C1 segment of cervical spinal cord (tissue), 14 donors: ENCODE measurements around the gene SF3A1.
A peak's percentile ranks its signal among the peaks of the same experiment; 100 is the strongest.

Experiments used
- DNase-seq, 14 donors: peaks; one replicate each; lab custom pipeline; 2025; lab: John Stamatoyannopoulos, UW

SF3A1 gene

DNA sequence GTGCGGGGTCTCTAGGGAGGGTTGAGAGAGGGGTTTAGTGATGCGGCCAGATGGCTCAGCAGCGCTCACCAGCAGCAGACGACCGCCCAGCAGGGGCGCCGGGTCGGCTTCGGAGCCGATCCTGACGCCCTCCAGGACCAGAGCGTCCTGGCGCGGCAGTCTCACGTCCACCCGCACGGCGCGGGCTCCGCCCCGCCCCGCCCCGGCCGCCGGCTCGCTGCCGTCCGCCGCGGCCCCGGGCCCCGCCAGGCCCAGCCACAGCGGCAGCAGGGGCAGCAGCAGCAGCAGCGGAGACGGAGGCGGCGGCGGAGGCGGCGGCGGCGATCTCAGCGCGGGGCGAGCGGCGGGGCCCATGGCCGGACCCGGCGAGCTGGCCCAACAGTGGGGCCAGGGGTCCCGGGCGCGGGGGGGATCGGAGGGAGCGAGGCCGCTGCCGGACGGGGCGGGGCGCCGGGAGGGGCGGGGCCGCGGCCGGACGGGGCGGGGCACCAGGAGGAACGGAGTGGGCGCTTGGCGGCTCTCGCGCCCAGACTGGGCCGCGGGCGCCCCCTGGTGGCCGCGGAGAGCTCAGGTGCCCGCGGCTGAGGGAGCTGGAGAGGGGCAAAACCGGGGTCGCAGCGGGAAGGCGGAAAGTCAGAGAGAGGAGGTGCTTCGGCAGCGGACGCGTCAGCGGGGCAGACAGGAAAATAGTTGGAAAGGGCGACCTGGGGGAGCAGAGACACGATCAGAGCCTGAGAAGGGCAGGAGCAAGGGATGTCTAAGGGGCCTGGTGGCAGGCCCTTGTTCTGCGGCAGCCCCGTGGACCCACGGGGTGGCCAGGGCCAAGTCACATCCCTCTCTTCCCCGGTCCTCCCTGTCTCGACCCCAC, 30.5 kb upstream of the SF3A1 start, which contains the start of gene RNF215:
TSS of gene RNF215 (minus strand) at position 452 of the 868 bp plus-strand sequence. CDS start at position 354, 98 bp downstream.
- peak; percentile 22 to 90 (median 69) for DNase-seq

DNA sequence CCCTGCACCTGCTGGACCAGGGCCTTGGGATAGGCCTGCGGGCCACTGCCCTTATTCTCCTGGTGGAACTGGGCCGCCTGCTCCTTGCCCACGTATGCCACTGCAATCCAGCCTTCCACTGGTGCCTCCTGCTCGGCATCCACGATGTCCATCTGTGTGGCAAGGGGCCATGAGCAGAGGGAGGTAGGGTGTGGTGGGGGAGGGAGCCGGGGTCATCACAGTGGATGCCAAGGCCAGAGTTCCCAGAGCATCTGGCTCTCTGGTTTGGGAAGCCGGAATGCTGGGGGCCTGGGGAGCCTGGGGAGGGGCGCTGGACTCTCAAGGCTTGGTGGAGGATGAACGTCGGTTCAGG, 29.9 kb upstream of the SF3A1 start:
- DNase-seq: peak in 2 of 14 donors; percentile 14 to 40

DNA sequence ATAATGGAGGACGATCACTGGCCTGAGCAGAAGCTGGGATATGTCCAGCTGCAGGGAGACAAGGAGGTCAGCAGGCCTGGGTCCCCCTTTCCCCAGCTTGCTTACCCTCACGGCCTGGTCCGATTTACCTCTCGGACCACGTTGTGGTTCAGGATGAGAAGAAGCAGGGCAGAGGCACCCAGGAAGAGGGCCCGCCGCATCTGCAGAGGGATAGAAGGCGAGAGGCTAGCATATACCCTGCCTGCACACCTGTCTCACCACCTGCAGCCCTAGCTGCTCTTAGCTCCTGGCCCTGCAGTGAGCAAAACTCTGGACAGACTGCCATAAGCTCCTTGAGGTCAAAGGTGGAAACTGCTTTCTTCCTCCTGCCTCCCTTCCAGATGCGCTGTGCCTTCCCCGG, 29.2 kb upstream of the SF3A1 start:
- no peak for DNase-seq

DNA sequence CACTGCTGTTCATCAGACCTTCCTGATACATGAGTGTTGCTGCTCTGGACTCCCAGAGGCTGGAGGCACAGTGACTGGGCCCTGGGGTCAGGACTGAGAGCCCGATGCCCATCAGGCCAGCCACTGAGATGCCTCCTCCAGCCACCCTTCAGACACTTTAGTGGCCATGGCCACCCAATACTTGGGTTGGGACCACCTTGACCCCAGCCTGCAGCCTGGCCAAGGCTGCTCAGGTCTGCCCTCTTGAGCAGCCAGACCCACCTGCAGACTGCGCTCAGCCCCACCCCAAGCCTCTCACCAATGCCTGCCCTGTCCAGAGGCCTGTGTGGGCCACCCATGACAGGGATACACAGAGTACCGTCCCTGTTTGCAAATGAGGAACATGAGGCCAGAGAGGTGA, 26.4 kb upstream of the SF3A1 start:
- DNase-seq: no peak

DNA sequence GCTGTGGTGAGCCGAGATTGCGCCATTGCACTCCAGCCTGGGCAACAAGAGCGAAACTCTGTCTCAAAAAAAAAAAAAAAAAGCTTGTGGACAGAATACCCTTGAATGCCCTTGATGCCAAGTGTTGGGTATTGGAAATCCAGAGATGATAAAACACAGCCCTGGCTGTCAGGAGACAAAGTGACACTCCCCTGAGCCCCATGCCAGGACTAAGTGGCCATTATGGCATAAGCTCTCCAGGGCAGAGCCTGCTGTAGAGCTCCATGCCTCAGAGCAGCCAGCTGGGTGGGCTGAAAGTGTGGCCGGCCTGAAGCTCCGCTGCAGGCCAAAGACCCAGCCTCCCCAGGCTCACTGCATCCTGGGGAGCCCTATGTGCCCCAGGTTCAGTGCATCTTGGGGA, 25.6 kb upstream of the SF3A1 start:
- DNase-seq: no peak

DNA sequence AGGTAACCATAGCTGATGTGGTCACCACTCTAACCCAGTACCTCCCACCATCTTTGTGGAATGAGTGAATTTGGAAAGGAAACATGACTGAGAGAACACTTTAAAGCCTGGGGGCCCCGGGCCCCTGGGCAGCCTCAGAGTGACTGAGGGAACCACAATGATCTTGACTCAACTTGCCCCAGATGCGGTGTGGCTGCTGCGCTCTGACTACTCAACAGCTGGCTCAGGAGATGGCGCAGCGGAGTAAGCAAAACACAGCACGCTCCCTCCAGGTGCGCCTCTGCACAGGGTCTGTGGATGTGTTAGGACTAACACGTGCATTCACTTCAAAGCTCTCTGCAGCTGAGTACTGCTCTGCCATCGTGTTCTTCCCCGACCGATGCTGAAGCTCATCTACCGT, 24.6 kb upstream of the SF3A1 start:
- DNase-seq: no peak

DNA sequence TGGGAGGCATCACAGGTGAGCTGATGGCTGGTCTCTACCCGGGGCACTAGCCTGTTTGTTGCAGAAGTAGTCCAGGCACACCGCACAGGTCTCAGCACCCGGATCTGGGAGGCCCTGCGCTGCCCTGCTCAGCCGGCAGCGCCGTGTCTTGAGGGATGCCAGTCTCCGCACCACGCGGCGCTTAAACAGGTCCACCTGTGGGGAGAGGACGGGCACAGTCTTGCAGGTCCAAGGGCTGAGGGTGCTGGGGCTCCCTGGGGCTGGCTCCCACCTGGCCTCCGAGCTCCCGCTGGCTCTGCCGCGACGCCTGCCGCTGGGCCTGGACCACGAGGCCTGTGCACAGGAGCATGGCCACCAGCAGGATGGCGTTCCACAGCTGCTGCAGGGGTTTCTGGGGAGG, 23.3 kb upstream of the SF3A1 start:
- no peak for DNase-seq

DNA sequence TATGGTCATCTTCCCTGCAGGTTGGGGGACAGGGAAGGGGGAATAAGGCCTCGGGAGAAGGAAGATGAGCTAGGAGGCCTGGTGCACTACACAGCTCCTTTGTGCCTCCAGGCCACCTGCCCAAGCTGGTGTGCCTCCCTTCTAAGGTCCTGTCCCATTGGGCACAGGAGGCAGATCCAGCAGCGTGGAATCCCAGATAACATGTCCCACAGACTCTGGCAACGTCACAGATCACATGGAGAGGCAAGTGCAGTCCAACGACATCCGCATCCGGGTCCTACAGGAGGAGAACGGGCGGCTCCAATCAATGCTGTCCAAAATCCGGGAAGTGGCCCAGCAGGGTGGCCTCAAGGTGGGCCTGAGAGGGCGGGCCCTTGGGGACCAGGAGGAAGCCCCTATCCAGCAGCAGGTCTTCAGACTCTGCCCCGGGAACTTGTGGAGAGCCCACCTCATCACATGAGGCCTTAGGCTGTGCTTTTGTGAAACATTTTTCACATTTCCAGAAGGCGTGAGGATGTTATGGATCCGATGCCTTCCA, 18.7 kb upstream of the SF3A1 start:
- DNase-seq: no peak

DNA sequence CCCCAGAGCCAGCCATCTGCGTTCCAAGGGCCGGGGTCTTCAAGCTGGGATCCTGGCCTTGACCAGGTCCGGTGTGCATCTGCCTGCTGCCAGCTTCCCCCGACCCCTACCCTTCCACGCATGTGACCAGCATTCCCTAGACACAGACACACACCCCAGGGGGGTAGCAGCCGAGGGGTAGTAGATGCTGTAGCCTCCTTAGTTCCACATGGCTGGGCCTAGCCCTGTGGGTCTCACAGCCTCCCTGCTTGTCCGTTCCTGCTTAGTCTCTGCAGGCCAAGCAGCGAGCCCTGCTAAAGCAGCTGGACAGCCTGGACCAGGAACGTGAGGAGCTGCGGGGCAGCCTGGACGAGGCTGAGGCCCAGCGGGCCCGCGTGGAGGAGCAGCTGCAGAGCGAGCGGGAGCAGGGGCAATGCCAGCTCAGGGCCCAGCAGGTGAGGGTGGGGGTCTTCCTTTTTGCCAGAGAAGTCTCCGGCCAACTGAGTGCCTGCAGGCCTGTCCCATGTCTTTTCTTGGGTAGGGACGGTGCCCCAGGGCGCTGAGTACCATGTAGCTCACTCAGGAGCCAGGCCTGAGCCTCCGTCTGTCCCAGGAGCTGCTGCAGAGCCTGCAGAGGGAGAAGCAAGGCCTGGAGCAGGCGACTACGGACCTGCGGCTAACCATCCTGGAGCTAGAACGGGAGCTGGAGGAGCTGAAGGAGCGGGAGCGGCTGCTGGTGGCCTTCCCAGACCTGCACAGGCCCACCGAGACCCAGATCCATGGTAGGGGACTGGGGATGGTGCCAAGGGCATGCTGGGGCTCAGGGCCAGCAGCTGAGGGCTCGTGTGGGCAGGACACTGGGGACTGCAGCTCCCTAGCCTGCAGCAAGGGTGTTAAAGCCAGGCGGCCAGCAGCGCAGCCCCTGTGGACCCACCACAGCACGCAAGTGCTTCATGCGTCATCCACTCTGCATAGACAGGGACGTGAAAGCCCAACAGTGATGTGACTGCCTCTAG, 16.9 kb upstream of the SF3A1 start:
- DNase-seq: peak in 1 of 14 donors; percentile 17

DNA sequence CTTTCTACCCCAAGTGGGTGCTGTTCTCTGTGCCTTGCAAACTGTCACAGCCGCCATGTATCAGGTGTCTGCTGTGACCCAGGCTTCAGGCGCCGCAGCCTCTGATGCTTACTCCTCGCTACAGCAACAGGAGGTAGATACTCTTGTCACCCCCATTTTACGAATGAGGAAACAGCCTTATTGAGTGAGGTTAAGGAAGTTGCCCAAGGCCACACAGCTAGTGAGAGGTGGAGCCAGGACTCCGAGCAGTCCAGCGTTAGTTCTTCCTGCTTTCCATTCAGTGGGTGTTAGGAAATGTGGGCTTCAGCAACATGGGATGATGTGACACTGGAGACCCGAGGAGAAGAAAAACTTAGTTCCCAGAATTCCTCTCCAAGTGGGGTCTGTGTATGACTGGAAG, 16.2 kb upstream of the SF3A1 start:
- no peak for DNase-seq

DNA sequence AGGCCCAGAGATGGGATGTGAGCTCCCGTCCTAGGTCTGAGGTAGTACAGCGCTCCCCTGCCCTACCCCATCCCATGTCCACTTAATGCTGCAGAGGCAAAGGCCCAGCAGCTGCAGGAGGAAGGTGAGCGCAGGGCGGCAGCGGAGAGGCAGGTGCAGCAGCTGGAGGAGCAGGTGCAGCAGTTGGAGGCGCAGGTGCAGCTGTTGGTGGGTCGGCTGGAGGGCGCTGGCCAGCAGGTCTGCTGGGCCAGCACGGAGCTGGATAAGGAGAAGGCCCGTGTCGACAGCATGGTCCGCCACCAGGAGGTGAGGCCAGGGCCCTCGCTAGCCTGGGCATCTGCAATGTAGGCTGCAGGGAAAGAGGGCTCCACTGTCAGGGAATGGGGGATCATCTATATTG, 15.3 kb upstream of the SF3A1 start:
- DNase-seq: no peak

DNA sequence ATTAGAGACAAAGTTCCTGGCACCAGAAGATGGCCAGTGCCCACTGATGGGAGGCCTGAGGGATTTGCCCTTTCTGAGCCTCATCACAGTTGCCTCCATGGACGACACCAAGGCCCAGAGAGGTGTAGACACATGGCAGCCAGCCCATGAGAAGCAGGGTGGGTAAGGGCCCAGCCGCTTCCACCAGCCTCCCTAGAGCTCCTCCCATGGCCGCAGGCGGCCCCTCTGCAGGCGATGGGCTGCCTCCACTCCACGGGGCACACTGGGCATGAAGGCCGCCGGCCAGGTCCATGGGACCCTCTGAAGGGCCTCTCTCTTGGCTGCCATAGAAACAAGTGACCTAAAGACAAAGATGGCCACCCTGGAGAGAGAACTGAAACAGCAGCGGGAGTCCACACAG, 14.6 kb upstream of the SF3A1 start:
- no peak for DNase-seq

DNA sequence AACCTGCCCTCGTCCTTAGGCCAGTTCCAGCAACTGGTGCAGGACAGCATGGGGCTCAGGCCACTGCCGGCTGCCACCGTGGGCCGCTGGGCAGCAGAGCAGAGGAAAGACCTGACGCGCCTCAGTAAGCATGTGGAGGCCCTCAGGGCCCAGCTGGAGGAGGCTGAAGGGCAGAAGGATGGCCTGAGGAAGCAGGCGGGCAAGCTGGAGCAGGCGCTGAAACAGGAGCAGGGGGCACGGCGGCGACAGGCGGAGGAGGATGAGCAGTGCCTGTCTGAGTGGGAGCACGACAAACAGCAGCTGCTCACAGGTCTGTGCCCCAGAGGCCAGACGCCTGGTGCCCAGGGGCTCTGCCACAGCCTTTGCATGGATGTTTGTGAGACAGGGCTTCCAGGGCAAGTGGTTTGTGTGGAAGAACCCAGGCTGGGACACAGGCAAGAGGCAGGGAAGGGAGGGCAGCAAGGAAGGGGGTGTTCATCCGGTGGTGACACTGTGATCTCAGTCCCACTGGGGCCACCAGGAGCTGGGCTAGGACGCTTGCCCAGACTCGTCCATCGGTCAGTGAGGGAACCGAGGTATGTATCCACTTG, 14.0 kb upstream of the SF3A1 start:
- no peak for DNase-seq

DNA sequence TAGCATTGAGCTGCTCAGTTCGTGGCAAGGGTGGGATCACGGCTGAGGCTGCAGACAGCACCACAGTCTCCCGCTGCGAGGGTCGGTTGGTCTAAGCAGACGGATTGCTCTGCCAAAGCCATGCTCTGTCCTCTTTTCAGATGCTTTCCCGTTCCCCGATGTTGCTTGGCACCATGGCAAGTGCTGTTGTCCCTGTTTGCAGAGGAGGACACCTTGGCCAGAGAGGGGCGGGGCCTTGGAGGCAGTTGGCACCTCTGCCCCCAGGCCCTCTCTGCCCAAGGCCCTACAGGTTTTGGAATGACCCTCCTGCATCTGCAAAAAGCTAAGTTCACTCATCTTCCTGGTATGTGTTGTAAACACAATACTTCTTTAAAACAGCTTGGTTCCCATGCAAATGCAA, 11.7 kb upstream of the SF3A1 start:
- no peak for DNase-seq

DNA sequence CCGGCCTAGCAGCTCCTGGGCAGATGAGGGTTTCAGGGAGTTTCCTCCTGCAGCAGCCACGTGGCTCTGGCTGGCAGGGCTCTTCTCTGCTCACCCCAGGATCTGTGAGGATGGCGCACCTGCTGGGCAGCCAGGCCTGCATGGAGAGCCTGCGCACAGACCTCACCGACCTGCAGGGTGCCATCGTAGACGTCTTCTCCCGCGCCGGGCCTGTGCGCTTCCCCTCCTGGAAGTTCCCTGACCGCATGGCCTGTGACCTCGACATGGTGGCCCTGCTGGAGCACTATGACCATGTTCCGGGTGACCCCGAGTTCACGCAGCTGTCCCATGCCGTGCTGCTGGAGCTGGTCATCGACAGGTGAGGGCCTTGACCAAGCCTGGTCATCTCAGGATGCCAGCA, 9.2 kb upstream of the SF3A1 start:
- DNase-seq: no peak

DNA sequence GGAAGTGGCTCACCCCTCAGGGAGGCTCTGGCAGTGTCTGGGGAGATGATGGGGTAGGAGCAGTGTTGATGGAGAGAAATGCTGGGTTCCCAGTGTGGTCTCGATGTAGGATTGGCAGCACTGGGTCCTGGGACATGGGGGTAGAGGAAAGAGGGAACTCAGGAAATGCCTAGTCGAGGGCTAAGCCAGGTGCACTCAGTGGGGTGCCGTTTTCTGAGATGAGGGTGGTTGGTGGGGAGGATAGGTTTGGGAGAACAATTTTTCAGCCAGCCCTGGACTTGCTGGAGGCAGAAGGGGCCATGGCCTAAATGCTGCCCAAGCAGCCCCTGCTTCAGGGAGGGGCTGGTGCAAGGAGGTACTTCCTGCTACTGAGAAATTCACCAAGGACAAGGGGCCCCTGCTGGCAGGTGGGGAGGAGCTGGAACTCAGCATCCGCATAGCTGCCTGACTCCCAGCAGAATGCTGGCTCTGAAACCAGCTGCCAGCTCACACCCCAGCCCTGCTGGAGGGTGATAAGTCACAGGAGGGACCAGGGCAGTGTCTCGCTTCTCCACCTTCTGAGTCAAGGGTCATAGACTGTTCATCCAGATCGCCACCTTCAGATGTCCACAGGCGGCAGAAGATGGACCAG, 6.1 kb upstream of the SF3A1 start:
- DNase-seq: no peak

DNA sequence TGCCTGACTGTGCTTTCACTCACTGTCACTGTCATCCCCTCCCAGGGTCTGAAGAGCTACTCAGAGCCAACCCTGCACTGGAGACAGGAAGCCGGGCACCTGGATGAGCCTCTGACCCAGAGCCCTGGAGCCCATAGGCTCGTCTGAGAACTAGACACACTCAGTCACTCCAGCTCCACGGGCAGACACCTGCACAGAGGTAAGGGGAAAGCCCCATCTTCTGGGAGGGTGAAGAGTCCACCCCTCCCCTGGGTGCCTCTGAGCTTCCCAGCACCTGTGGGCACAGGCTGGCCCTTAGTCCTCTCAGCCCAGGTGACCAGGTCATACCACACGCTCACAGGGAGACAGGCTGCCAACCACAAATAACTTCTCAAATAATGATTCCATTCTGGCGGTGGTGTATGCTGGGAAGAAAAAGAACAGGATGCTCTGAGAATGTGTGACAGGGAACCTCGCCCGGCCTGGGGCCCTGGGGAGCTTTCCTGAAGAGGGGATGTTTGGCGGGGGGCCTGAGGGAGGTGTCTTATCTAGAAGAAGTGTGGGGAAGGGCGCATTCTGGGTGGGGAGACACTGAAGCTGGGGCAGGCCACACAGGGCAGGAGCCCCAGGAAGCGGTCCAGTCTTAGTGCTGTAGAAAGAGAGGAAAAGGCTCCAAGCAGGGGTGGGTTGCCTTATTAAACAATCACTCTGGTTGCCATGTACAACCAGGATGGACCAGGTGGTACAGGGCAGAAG, 5.4 kb upstream of the SF3A1 start:
- DNase-seq: no peak

DNA sequence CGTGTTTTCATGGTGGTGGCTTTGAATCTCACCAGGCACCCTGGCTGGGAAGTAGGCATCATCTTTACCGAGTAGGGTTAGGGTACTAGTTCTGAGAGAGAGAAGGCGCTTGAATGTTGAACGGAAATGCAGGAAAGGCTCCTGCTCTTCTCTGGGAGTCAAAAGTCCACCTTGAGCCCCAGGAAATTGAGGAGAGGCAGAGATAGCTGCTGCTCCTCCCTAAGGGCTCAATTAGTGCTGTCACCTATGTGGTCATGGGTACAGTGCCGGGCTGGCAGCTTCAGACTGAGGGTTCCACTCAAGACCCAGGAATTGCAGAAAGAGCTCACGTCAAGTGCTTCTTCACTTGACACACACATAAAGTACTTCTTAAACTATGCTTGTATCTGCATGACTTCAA, 1.8 kb upstream of the SF3A1 start:
- no peak for DNase-seq

DNA sequence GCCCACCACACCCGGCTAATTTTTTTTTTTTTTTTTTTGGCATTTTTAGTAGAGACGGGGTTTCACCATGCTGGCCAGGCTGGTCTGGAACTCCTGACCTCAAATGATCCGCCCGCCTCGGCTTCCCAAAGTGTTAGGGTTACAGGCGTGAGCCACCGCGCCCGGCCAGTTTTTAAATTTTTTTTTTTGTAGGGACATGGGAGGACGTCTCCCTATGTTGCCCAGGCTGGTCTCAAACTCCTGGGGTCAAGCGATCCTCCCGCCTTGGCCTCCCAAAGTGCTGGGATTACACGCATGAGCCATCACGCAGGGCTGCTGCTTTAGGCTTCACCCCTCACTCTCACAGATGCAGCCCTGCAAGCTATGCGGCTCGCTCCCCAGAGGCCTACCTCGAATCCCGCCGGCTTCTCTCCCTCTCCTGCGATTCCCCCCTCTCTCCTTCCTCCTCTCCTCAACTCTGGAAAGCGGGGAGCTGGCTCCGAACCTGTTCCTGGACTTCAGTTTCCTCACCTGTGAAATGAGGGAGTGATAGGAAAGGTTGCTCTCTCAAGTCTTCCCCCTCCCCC, 1.0 kb upstream of the SF3A1 start:
- no peak for DNase-seq

DNA sequence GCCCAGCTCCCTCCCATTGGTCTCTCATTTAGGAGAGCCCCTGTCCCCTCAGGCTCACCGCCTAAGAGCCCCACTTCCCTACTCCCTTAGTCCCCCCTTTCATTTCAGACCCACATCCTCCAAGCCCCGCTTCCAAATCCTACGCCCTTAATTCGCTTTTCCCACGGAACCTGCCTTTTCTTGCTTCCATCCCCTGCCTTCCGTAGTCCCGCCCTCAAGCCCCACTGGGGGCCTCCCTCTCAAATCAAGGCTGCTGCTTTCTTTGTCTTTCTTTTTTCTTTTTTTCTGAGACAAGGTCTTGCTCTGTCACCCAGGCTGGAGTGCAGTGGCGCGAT, 509 bp upstream of the SF3A1 start:
- DNase-seq: no peak

DNA sequence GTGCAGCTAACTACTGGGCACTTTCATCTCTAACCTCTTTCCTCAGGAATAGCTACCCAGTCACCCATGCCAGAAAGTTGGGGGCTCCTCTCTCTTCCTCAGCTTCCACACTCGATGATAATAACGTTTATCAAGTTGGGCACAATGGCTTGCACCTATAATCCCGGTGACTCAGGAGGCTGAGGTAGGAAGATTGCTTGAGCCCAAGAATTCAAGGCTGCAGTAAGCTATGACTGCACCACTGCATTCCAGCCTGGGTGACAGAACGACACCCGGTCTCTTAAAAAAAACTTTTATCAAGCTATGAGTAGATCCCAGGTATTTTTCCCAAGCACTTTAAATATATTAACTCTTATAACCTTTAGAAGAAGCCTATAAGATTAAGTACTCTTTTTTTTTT, 2.0 kb downstream of the SF3A1 start:
- DNase-seq: no peak
